SK-N-MC (cell line): ENCODE results near the gene HIRA.

ENCODE experiments used
- EZH2 ChIP-seq: fragments of 200-600 bp; sonication (generic); IDR thresholded peaks from one replicate; pipeline ENCODE4 v1.6.1; 2017; ENCODE audit warnings: antibody characterized with exemption
- POLR2AphosphoS5 ChIP-seq: IDR thresholded peaks from 2 replicates; pipeline ENCODE4 v1.6.1; 2012; ENCODE audit warnings: mild to moderate bottlenecking, low read depth, low read length, borderline replicate concordance

DNA sequence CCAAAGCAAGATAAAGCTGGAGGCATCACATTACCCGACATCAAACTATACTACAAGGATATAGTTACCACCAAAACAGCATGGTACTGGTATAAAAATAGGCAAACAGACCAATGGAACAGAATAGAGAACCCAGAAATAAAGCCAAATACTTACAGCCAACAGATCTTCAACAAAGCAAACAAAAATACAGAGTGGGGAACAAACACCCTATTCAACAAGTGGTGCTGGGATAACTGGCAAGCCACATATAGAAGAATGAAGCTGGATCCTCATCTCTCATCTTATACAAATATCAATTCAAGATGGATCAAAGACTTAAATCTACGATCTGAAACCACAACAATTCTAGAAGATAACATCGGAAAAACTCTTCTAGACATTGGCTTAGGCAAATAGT is 90.0 kb downstream of the HIRA start:
- TF ChIP-seq POLR2AphosphoS5, result no peak
- TF ChIP-seq EZH2, result no peak
